Right atrium auricular region (tissue), 2 donors: ENCODE data around the gene ORC5. TPM values are rescaled to one million over a fixed set of nuclear protein-coding genes. Genes with fewer than 3 reads are reported as not detected.
"Not testable (repeated sequence)": the region's sequence is repeated elsewhere in the genome, so short reads cannot be mapped to it uniquely, and the experiment has no call there.

Source experiments
- DNase-seq: peaks from one replicate; pipeline ENCODE4 v3.0.0-alpha.2; 2019; ENCODE audit warnings: low spot score
- H3K27ac ChIP-seq, 2 donors: fragments of 200-600 bp; sonication (generic); 1 replicate in 1 of 2; 2 replicates in 1 of 2; pipeline ENCODE4 v1.5.1; 2016 to 2019
- H3K27me3 ChIP-seq, 2 donors: fragments of 200-600 bp; sonication (generic); one replicate each; pipeline versions ENCODE4 v1.5.1 to v1.6.0; 2017 to 2019
- H3K36me3 ChIP-seq: fragments of 200-600 bp; sonication (generic); one replicate; pipeline ENCODE4 v1.5.1; 2016
- H3K4me1 ChIP-seq, 2 donors: fragments of 200-600 bp; sonication (generic); one replicate each; pipeline versions ENCODE4 v1.5.1 to v1.6.0; 2017 to 2019
- H3K4me3 ChIP-seq, 2 donors: fragments of 200-600 bp; sonication (generic); 1 replicate in 1 of 2; 2 replicates in 1 of 2; pipeline ENCODE4 v1.5.1; 2017 to 2019; ENCODE audit warnings: mild to moderate bottlenecking in 1 of 2, moderate library complexity in 1 of 2
- H3K9me3 ChIP-seq, 2 donors: fragments of 200-600 bp; sonication (generic); one replicate each; pipeline ENCODE4 v1.5.1; 2019
- CTCF ChIP-seq, 2 donors: fragments of 200-600 bp; sonication (generic); IDR thresholded peaks; one replicate each; pipeline ENCODE4 v1.5.1; 2019; ENCODE audit warnings: antibody characterized with exemption in 2 of 2
- total RNA-seq, 2 donors: library from RNA; depleted of rRNA; stranded (reverse); fragments of >200 nt; gene quantifications; one replicate each; pipeline ENCODE4 v1.1.0, GENCODE V29; 2016

Gene ORC5
- total RNA-seq, 2 donors from 2014 or later: 5.5 to 11.9 TPM

- H3K27ac ChIP-seq: no peak overlapping the region
- H3K4me1 ChIP-seq: no peaks in the 10 kb centered on the region
- TF ChIP-seq CTCF (IDR thresholded peaks at IDR 0.05): no peak
- DNase-seq: no peak
- no peak overlapping the region for H3K4me3 ChIP-seq
- H3K9me3 ChIP-seq: no peaks in the 10 kb centered on the region
- no peaks in the 10 kb centered on the region for H3K27me3 ChIP-seq
- H3K36me3 ChIP-seq: peaks cover 24% of the 10 kb centered on the region
These were observed 28.6 kb downstream of the ORC5 start for GRCh38 chr7:104179178-104179577.

- not testable (repeated sequence) for H3K9me3 ChIP-seq, H3K27me3 ChIP-seq, H3K4me1 ChIP-seq, H3K27ac ChIP-seq, DNase-seq, H3K4me3 ChIP-seq
- H3K36me3 ChIP-seq: peaks cover 13% of the 10 kb centered on the region
These were observed 30.2 kb downstream of the ORC5 start for GRCh38 chr7:104177565-104178083.

- Histone ChIP-seq H3K4me3 (no peak overlapping the region), H3K27ac (no peak overlapping the region), H3K27me3 (no peaks in the 10 kb centered on the region), H3K36me3 (peaks cover 1% of the 10 kb centered on the region), H3K4me1 (no peaks in the 10 kb centered on the region), H3K9me3 (no peaks in the 10 kb centered on the region)
- DNase-seq: no peak
- no peak for TF ChIP-seq CTCF (IDR thresholded peaks at IDR 0.05)
These were observed 31.5 kb downstream of the ORC5 start for GRCh38 chr7:104176332-104176731.

GRCh38 chr7:104175361-104175984 is 32.3 kb downstream of the ORC5 start:
- TF ChIP-seq CTCF (IDR thresholded peaks at IDR 0.05): no peak
- H3K27me3 ChIP-seq: no peaks in the 10 kb centered on the region
- no peak overlapping the region for H3K4me3 ChIP-seq
- DNase-seq: no peak
- H3K36me3 ChIP-seq: no peaks in the 10 kb centered on the region
- no peak overlapping the region for H3K27ac ChIP-seq
- H3K4me1 ChIP-seq: no peaks in the 10 kb centered on the region
- H3K9me3 ChIP-seq: no peaks in the 10 kb centered on the region

- Histone ChIP-seq H3K4me3 (no peak overlapping the region), H3K27me3 (no peaks in the 10 kb centered on the region), H3K9me3 (no peaks in the 10 kb centered on the region), H3K27ac (no peak overlapping the region), H3K4me1 (no peaks in the 10 kb centered on the region), H3K36me3 (no peaks in the 10 kb centered on the region)
- no peak for TF ChIP-seq CTCF (IDR thresholded peaks at IDR 0.05)
- DNase-seq: no peak
These were observed 33.0 kb downstream of the ORC5 start for GRCh38 chr7:104174798-104175197.

- H3K36me3 ChIP-seq: peaks cover 8% of the 10 kb centered on the region
- TF ChIP-seq CTCF (IDR thresholded peaks at IDR 0.05): no peak
These were observed 45.7 kb downstream of the ORC5 start for GRCh38 chr7:104162081-104162480.

More at GRCh38 chr7:104162081-104162480, 45.7 kb downstream of the ORC5 start:
- Histone ChIP-seq H3K27ac (no peak overlapping the region), H3K9me3 (no peaks in the 10 kb centered on the region), H3K4me1 (no peaks in the 10 kb centered on the region), H3K27me3 (no peaks in the 10 kb centered on the region), H3K4me3 (no peak overlapping the region)
- DNase-seq: no peak
